ENCODE measurements around the gene DOCK9. TPM values are rescaled to one million over a fixed set of nuclear protein-coding genes. Genes with fewer than 3 reads are reported as not detected.

Gene DOCK9
- total and polyA plus RNA-seq, 8 donors, result 7.5 to 26.3 (median 16.3) TPM

GRCh38 chr13:98798849-98799645 lies 178.8 kb downstream of the DOCK9 start:
- WGBS, 2 donors, result 90 to 92% methylated on average over 5 of the region's 5 CpGs
- DNase-seq, result no peak
- ATAC-seq, result no peak
- Histone ChIP-seq H3K4me3 (no peak overlapping the region), H3K36me3 (peaks cover 0 to 6% (median 0%) of the 10 kb centered on the region in 3 donors), H3K4me1 (no peaks in the 10 kb centered on the region), H3K27ac (no peak overlapping the region), H3K27me3 (no peaks in the 10 kb centered on the region), H3K9me3 (no peaks in the 10 kb centered on the region)
- intact Hi-C loops (cut with DNase I), result no loop called here
- FAIRE-seq, result peak; percentile 59
- no peak for TF ChIP-seq CTCF (IDR thresholded peaks at IDR 0.05)

GRCh38 chr13:98797456-98797855 lies 180.4 kb downstream of the DOCK9 start:
- H3K4me1 ChIP-seq, result no peaks in the 10 kb centered on the region
- ATAC-seq, result no peak
- no peak overlapping the region for H3K4me3 ChIP-seq
- H3K27ac ChIP-seq, result no peak overlapping the region
- H3K9me3 ChIP-seq, result no peaks in the 10 kb centered on the region
- TF ChIP-seq CTCF (IDR thresholded peaks at IDR 0.05), result no peak
- no peak for DNase-seq
- H3K27me3 ChIP-seq, result no peaks in the 10 kb centered on the region
- WGBS, 2 donors, result 95 to 96% methylated on average over 6 of the region's 6 CpGs
- intact Hi-C loops (cut with DNase I), result no loop called here
- no peak for FAIRE-seq
- H3K36me3 ChIP-seq, result peaks cover 0 to 6% (median 0%) of the 10 kb centered on the region in 3 donors

GRCh38 chr13:98796798-98797197 lies 181.1 kb downstream of the DOCK9 start:
- no peak for ATAC-seq
- H3K36me3 ChIP-seq, result peaks cover 0 to 6% (median 0%) of the 10 kb centered on the region in 3 donors
- no peak overlapping the region for H3K4me3 ChIP-seq
- TF ChIP-seq CTCF (IDR thresholded peaks at IDR 0.05), result no peak
- intact Hi-C loops (cut with DNase I), result no loop called here
- no peak for FAIRE-seq
- H3K27ac ChIP-seq, result no peak overlapping the region
- no peaks in the 10 kb centered on the region for H3K9me3 ChIP-seq
- DNase-seq, result no peak
- WGBS, 2 donors, result 88 to 89% methylated on average over 10 of the region's 10 CpGs
- H3K4me1 ChIP-seq, result no peaks in the 10 kb centered on the region
- H3K27me3 ChIP-seq, result no peaks in the 10 kb centered on the region

GRCh38 chr13:98796191-98796590 lies 181.7 kb downstream of the DOCK9 start:
- no peak overlapping the region for H3K4me3 ChIP-seq
- ATAC-seq (no peak), FAIRE-seq (no peak), DNase-seq (no peak)
- no peaks in the 10 kb centered on the region for H3K4me1 ChIP-seq
- TF ChIP-seq CTCF (IDR thresholded peaks at IDR 0.05), result no peak
- no peaks in the 10 kb centered on the region for H3K9me3 ChIP-seq
- H3K36me3 ChIP-seq, result peaks cover 0 to 6% (median 0%) of the 10 kb centered on the region in 3 donors
- no peaks in the 10 kb centered on the region for H3K27me3 ChIP-seq
- H3K27ac ChIP-seq, result no peak overlapping the region
- WGBS, 2 donors, result 88 to 89% methylated on average over 5 of the region's 5 CpGs
- intact Hi-C loops (cut with DNase I), result no loop called here

GRCh38 chr13:98795220-98795619 lies 182.6 kb downstream of the DOCK9 start:
- FAIRE-seq (no peak), ATAC-seq (no peak), DNase-seq (no peak)
- no peaks in the 10 kb centered on the region for H3K27me3 ChIP-seq
- WGBS, 2 donors, result 91 to 94% methylated on average over 6 of the region's 6 CpGs
- peaks cover 0 to 6% (median 0%) of the 10 kb centered on the region in 3 donors for H3K36me3 ChIP-seq
- intact Hi-C loops (cut with DNase I), result no loop called here
- H3K27ac ChIP-seq, result no peak overlapping the region
- H3K4me1 ChIP-seq, result no peaks in the 10 kb centered on the region
- no peaks in the 10 kb centered on the region for H3K9me3 ChIP-seq
- H3K4me3 ChIP-seq, result no peak overlapping the region
- no peak for TF ChIP-seq CTCF (IDR thresholded peaks at IDR 0.05)

Data from pancreas (tissue), 10 donors.